A549 treated with GW870086 at 1 μM for 4 hours (cell line): Measurements from ENCODE around the gene LAMP1. TPM values are rescaled to one million over a fixed set of nuclear protein-coding genes. Genes with fewer than 3 reads are reported as not detected.

Experiments used
- total RNA-seq: library from RNA; stranded (reverse); fragments of 200-300 nt; extraction: Qiagen RNA extraction; gene quantifications from 5 replicates; pipeline ENCODE4 v1.2.3, GENCODE V29; 2022; ENCODE audit warnings: low read depth

The LAMP1 gene
- 74.6 to 92.2 TPM (median 90.3 TPM) in 5 replicates for total RNA-seq

GRCh38 chr13:113296823-113297369 is at the start of gene LAMP1:
LAMP1 (plus strand) TSS chr13:113297239; CDS start chr13:113297435, 196 bp downstream.

Other genes with a start within 250 kb of the LAMP1 start
- 0.06 to 0.15 TPM (median 0.09 TPM) in 5 replicates for gene F7, start 191.4 kb upstream of the LAMP1 start, total RNA-seq
- 0.09 TPM in 1 of 5 replicates, not detected in the others for gene F10, start 174.4 kb upstream of the LAMP1 start, total RNA-seq
- not detected in 5 replicates for gene PROZ, start 138.6 kb upstream of the LAMP1 start, total RNA-seq
- gene PCID2, start 88.6 kb upstream of the LAMP1 start, total RNA-seq = 38.1 to 42.9 TPM (median 41.1 TPM) in 5 replicates
- gene CUL4A, start 87.6 kb upstream of the LAMP1 start, total RNA-seq = 46.8 to 57.9 TPM (median 53.9 TPM) in 5 replicates
- gene GRTP1, start 66.9 kb downstream of the LAMP1 start, total RNA-seq = 1.3 to 1.9 TPM (median 1.7 TPM) in 5 replicates
- gene ADPRHL1, start 156.2 kb downstream of the LAMP1 start, total RNA-seq = 14.5 to 17.5 TPM (median 14.6 TPM) in 5 replicates
- 9.1 to 11.3 TPM (median 10.2 TPM) in 5 replicates for gene DCUN1D2, start 193.5 kb downstream of the LAMP1 start, total RNA-seq